Right cardiac atrium (tissue), 5 donors: Measurements from ENCODE around the gene KIAA1671. TPM values are rescaled to one million over a fixed set of nuclear protein-coding genes. Genes with fewer than 3 reads are reported as not detected.
A peak's percentile ranks its signal among the peaks of the same experiment; 100 is the strongest.

Source experiments
- ATAC-seq, 2 donors: fragments of 200-7000 bp; cut with Tn5 transposase; one replicate each; pipeline versions ENCODE4 v1.8.0 to v1.9.1; 2020; ENCODE audit warnings: moderate library complexity in 2 of 2, mild to moderate bottlenecking in 1 of 2
- DNase-seq, 3 donors: peaks; one replicate each; pipeline ENCODE4 v3.0.0-alpha.2; 2020
- H3K27ac ChIP-seq: one replicate; pipeline ENCODE4 v1.5.1; 2013; ENCODE audit warnings: mild to moderate bottlenecking, low read length, control low read depth, moderate library complexity
- H3K27me3 ChIP-seq: one replicate; pipeline ENCODE4 v1.6.1; 2013; ENCODE audit not compliant: control insufficient read depth, insufficient read depth
- H3K4me1 ChIP-seq: one replicate; pipeline ENCODE4 v1.6.1; 2013; ENCODE audit warnings: low read length; ENCODE audit not compliant: control insufficient read depth, insufficient read depth
- H3K4me3 ChIP-seq: one replicate; pipeline ENCODE4 v1.5.1; 2013; ENCODE audit warnings: low read length, control low read depth
- H3K9me3 ChIP-seq: one replicate; pipeline ENCODE4 v1.6.1; 2013; ENCODE audit warnings: low read length; ENCODE audit not compliant: control insufficient read depth
- WGBS: extraction: QIAGEN DNeasy Blood & Tissue Kit; methylation state at CpG from one replicate; pipeline ENCODE4 v1.1.7; 2013; 5-methylcytosine and 5-hydroxymethylcytosine counted together
- intact Hi-C, 4 donors: fragments of 100-400 bp; cut with DNase I; formaldehyde crosslinking; loops; one replicate each; pipeline versions ENCODE4 v1.11.0 to v1.14.0; 2022 to 2023
- polyA plus RNA-seq: library from polyadenylated mRNA; stranded (reverse); fragments of 200-250 nt; gene quantifications from one replicate; pipeline ENCODE4 v1.2.3, GENCODE V29; 2013
- total RNA-seq, 4 donors: library from RNA; stranded (reverse); fragmentation: NEBNext Ultra II Directional; extraction: Animal tissue kit (Norgen Biotek cat#: 25700); gene quantifications; one replicate each; pipeline ENCODE4 v1.2.1, GENCODE V29; 2021
- donor health status: healthy with polysubstance abuse.
- donor health status: DM: no; HTN: yes; CAD: no.
- donor health status: DM: no; HTN: no; CAD: no.
- donor health status: DM: no; HTN: yes; CAD: no; lungs with severe emphysema.
- donor health status: DM: yes; HTN: yes; CAD: no.

KIAA1671 gene
- total and polyA plus RNA-seq, 5 donors: 7.5 to 24.0 (median 19.9) TPM

- no peak overlapping the region for H3K4me3 ChIP-seq
- ATAC-seq: peak; percentile 32 to 63
- H3K27ac ChIP-seq: no peak overlapping the region
- H3K27me3 ChIP-seq: no peaks in the 10 kb centered on the region
- intact Hi-C loops: no loop called here
- 83% methylated on average over 9 of the region's 9 CpGs for WGBS
- no peaks in the 10 kb centered on the region for H3K4me1 ChIP-seq
- H3K9me3 ChIP-seq: no peaks in the 10 kb centered on the region
- no peak for DNase-seq
Observed at GRCh38 chr22:25166266-25167040, 213.9 kb downstream of the KIAA1671 start.

GRCh38 chr22:25167082-25167481 is 214.6 kb downstream of the KIAA1671 start:
- DNase-seq (no peak), ATAC-seq (no peak)
- Histone ChIP-seq H3K27me3 (no peaks in the 10 kb centered on the region), H3K9me3 (no peaks in the 10 kb centered on the region), H3K4me3 (no peak overlapping the region), H3K4me1 (no peaks in the 10 kb centered on the region), H3K27ac (no peak overlapping the region)
- 84% methylated on average over 7 of the region's 7 CpGs for WGBS
- intact Hi-C loops: no loop called here

GRCh38 chr22:25167834-25168601 is 215.5 kb downstream of the KIAA1671 start:
- Histone ChIP-seq H3K27me3 (no peaks in the 10 kb centered on the region), H3K4me1 (no peaks in the 10 kb centered on the region), H3K27ac (no peak overlapping the region), H3K4me3 (no peak overlapping the region), H3K9me3 (no peaks in the 10 kb centered on the region)
- 92% methylated on average over 14 of the region's 14 CpGs for WGBS
- DNase-seq: no peak
- intact Hi-C loops: no loop called here
- ATAC-seq: no peak

GRCh38 chr22:25169278-25170031 is 216.9 kb downstream of the KIAA1671 start:
- Histone ChIP-seq H3K9me3 (no peaks in the 10 kb centered on the region), H3K4me1 (no peaks in the 10 kb centered on the region), H3K4me3 (no peak overlapping the region), H3K27me3 (no peaks in the 10 kb centered on the region), H3K27ac (no peak overlapping the region)
- DNase-seq (peak in 1 of 3 donors; percentile 24), ATAC-seq (no peak)
- WGBS: 94% methylated on average over 17 of the region's 17 CpGs
- intact Hi-C loops: loop anchor here in 2 of 4 donors (2.0 to 5.0 kb wide), 3 partner anchors 57 to 89 kb away; no protein-coding TSS in a partner anchor

GRCh38 chr22:25170426-25170980 is 218.0 kb downstream of the KIAA1671 start:
- 89% methylated on average over 16 of the region's 16 CpGs for WGBS
- Histone ChIP-seq H3K27me3 (no peaks in the 10 kb centered on the region), H3K9me3 (no peaks in the 10 kb centered on the region), H3K4me1 (no peaks in the 10 kb centered on the region), H3K27ac (no peak overlapping the region), H3K4me3 (no peak overlapping the region)
- DNase-seq: no peak
- no peak for ATAC-seq
- intact Hi-C loops: loop anchor here in 2 of 4 donors (2.0 to 5.0 kb wide), 3 partner anchors 58 to 90 kb away; no protein-coding TSS in a partner anchor

GRCh38 chr22:25172153-25172552 is 219.6 kb downstream of the KIAA1671 start:
- Histone ChIP-seq H3K9me3 (no peaks in the 10 kb centered on the region), H3K4me3 (no peak overlapping the region), H3K27ac (no peak overlapping the region), H3K27me3 (no peaks in the 10 kb centered on the region), H3K4me1 (no peaks in the 10 kb centered on the region)
- peak; percentile 47 to 67 for ATAC-seq
- peak in 1 of 3 donors; percentile 59 for DNase-seq
- 53% methylated on average over 5 of the region's 5 CpGs for WGBS
- intact Hi-C loops: loop anchor here in 1 of 4 donors (5.0 kb wide), 2 partner anchors 60 to 90 kb away; no protein-coding TSS in a partner anchor

GRCh38 chr22:25174156-25174887 is 221.8 kb downstream of the KIAA1671 start:
- WGBS: 90% methylated on average over 13 of the region's 13 CpGs

GRCh38 chr22:25174888-25175411 is 222.4 kb downstream of the KIAA1671 start:
- intact Hi-C loops: loop anchor here in 1 of 4 donors (5.0 kb wide), 2 partner anchors 63 to 93 kb away; no protein-coding TSS in a partner anchor
- no peaks in the 10 kb centered on the region for H3K4me1 ChIP-seq
- no peak for ATAC-seq
- 80% methylated on average over 6 of the region's 6 CpGs for WGBS
- no peaks in the 10 kb centered on the region for H3K9me3 ChIP-seq
- no peak overlapping the region for H3K27ac ChIP-seq
- no peak for DNase-seq
- no peak overlapping the region for H3K4me3 ChIP-seq
- no peaks in the 10 kb centered on the region for H3K27me3 ChIP-seq

More at GRCh38 chr22:25174156-25174887, 221.8 kb downstream of the KIAA1671 start:
- Histone ChIP-seq H3K9me3 (no peaks in the 10 kb centered on the region), H3K4me1 (no peaks in the 10 kb centered on the region), H3K4me3 (no peak overlapping the region), H3K27me3 (no peaks in the 10 kb centered on the region), H3K27ac (no peak overlapping the region)
- no peak for DNase-seq
- intact Hi-C loops: loop anchor here in 1 of 4 donors (5.0 kb wide), 2 partner anchors 62 to 92 kb away; no protein-coding TSS in a partner anchor
- ATAC-seq: no peak

- no peaks in the 10 kb centered on the region for H3K27me3 ChIP-seq
- H3K4me3 ChIP-seq: no peak overlapping the region
- intact Hi-C loops: no loop called here
- 95% methylated on average over 6 of the region's 6 CpGs for WGBS
- DNase-seq (no peak), ATAC-seq (no peak)
- H3K9me3 ChIP-seq: no peaks in the 10 kb centered on the region
- no peak overlapping the region for H3K27ac ChIP-seq
- no peaks in the 10 kb centered on the region for H3K4me1 ChIP-seq
Observed at GRCh38 chr22:25176175-25176574, 223.7 kb downstream of the KIAA1671 start.

GRCh38 chr22:25176799-25177198 is 224.3 kb downstream of the KIAA1671 start:
- 90% methylated on average over 3 of the region's 3 CpGs for WGBS
- H3K9me3 ChIP-seq: no peaks in the 10 kb centered on the region

More at GRCh38 chr22:25176799-25177198, 224.3 kb downstream of the KIAA1671 start:
- H3K4me1 ChIP-seq: no peaks in the 10 kb centered on the region
- DNase-seq (no peak), ATAC-seq (no peak)
- no peak overlapping the region for H3K4me3 ChIP-seq
- no peaks in the 10 kb centered on the region for H3K27me3 ChIP-seq
- H3K27ac ChIP-seq: no peak overlapping the region
- intact Hi-C loops: no loop called here
